Effector CD8-positive, alpha-beta T cell (primary cell): ENCODE results near the gene LHPP.

Experiments
- DNase-seq: peaks from one replicate; lab custom pipeline; 2025; lab: John Stamatoyannopoulos, UW

The LHPP gene

GRCh38 chr10:124496620-124497019, 35.0 kb downstream of the LHPP start:
- no peak for DNase-seq

GRCh38 chr10:124497196-124497881, 35.7 kb downstream of the LHPP start:
- no peak for DNase-seq

- no peak for DNase-seq
Measured at GRCh38 chr10:124498056-124498455, 36.4 kb downstream of the LHPP start.

GRCh38 chr10:124500757-124501156, 39.1 kb downstream of the LHPP start:
- DNase-seq, result no peak

GRCh38 chr10:124504711-124505110, 43.1 kb downstream of the LHPP start:
- no peak for DNase-seq

- no peak for DNase-seq
Measured at GRCh38 chr10:124505279-124505678, 43.7 kb downstream of the LHPP start.

GRCh38 chr10:124508070-124508667, 46.5 kb downstream of the LHPP start:
- DNase-seq, result no peak

- no peak for DNase-seq
Measured at GRCh38 chr10:124508907-124509454, 47.4 kb downstream of the LHPP start.

GRCh38 chr10:124509880-124510632, 48.4 kb downstream of the LHPP start:
- no peak for DNase-seq

GRCh38 chr10:124510759-124511158, 49.1 kb downstream of the LHPP start:
- no peak for DNase-seq

- no peak for DNase-seq
Measured at GRCh38 chr10:124511205-124512039, 49.8 kb downstream of the LHPP start.

- DNase-seq, result no peak
Measured at GRCh38 chr10:124512040-124512428, 50.4 kb downstream of the LHPP start.

- DNase-seq, result no peak
Measured at GRCh38 chr10:124512600-124512999, 51.0 kb downstream of the LHPP start.

- DNase-seq, result no peak
Measured at GRCh38 chr10:124515244-124515970, 53.8 kb downstream of the LHPP start.

GRCh38 chr10:124516181-124516580, 54.6 kb downstream of the LHPP start:
- DNase-seq, result no peak

- no peak for DNase-seq
Measured at GRCh38 chr10:124516746-124517397, 55.2 kb downstream of the LHPP start.

GRCh38 chr10:124517461-124517860, 55.8 kb downstream of the LHPP start:
- no peak for DNase-seq

- DNase-seq, result no peak
Measured at GRCh38 chr10:124517931-124518330, 56.3 kb downstream of the LHPP start.

- no peak for DNase-seq
Measured at GRCh38 chr10:124518366-124518765, 56.7 kb downstream of the LHPP start.

- no peak for DNase-seq
Measured at GRCh38 chr10:124520558-124521428, 59.2 kb downstream of the LHPP start.
